Heart right ventricle (tissue), 16 donors: ENCODE results near the gene AQP6. TPM values are rescaled to one million over a fixed set of nuclear protein-coding genes. Genes with fewer than 3 reads are reported as not detected.

Experiments used
- ATAC-seq, 8 donors: fragments of 200-7000 bp; cut with Tn5 transposase; one replicate each; pipeline ENCODE4 v1.9.1; 2020; ENCODE audit warnings: mild to moderate bottlenecking in 8 of 8, moderate library complexity in 8 of 8, moderate number of reproducible peaks in 1 of 8
- DNase-seq, 2 donors: peaks; one replicate each; pipeline ENCODE4 v3.0.0-alpha.2; 2020
- H3K27ac ChIP-seq, 10 donors: fragments of 200-600 bp; sonication (generic) in 2 of 10; one replicate each; pipeline versions ENCODE4 v1.5.0 to v1.8.0; 2020 to 2022; ENCODE audit warnings: mild to moderate bottlenecking in 3 of 10
- H3K27me3 ChIP-seq, 7 donors: fragments of 200-600 bp; one replicate each; pipeline ENCODE4 v1.8.0; 2021 to 2022; ENCODE audit warnings: mild to moderate bottlenecking in 2 of 7
- H3K36me3 ChIP-seq, 9 donors: fragments of 200-600 bp; sonication (generic) in 1 of 9; one replicate each; pipeline versions ENCODE4 v1.5.0 to v1.8.0; 2020 to 2022; ENCODE audit warnings: mild to moderate bottlenecking in 2 of 9
- H3K4me1 ChIP-seq, 9 donors: fragments of 200-600 bp; sonication (generic) in 1 of 9; one replicate each; pipeline versions ENCODE4 v1.5.0 to v1.8.0; 2020 to 2022; ENCODE audit warnings: mild to moderate bottlenecking in 4 of 9
- H3K4me3 ChIP-seq, 10 donors: fragments of 200-600 bp; sonication (generic) in 2 of 10; one replicate each; pipeline versions ENCODE4 v1.5.0 to v1.8.0; 2020 to 2022; ENCODE audit warnings: mild to moderate bottlenecking in 7 of 10, moderate library complexity in 2 of 10
- H3K9me3 ChIP-seq, 11 donors: fragments of 200-600 bp in 10 of 11; sonication (generic) in 2 of 11; one replicate each; pipeline versions ENCODE4 v1.5.0 to v1.8.0; 2013 to 2022; ENCODE audit warnings: mild to moderate bottlenecking in 2 of 11, control low read depth in 1 of 11, moderate library complexity in 1 of 11
- CTCF ChIP-seq, 9 donors: fragments of 200-600 bp; sonication (generic) in 2 of 9; IDR thresholded peaks; one replicate each; pipeline versions ENCODE4 v1.5.0 to v1.8.0; 2021 to 2022; ENCODE audit warnings: antibody characterized with exemption in 9 of 9, mild to moderate bottlenecking in 5 of 9, moderate library complexity in 1 of 9
- WGBS, 2 donors: extraction: QIAGEN DNeasy Blood & Tissue Kit; methylation state at CpG; one replicate each; pipeline ENCODE4 v1.1.7; 2013; ENCODE audit warnings: inconsistent platforms in 1 of 2; 5-methylcytosine and 5-hydroxymethylcytosine counted together
- intact Hi-C, 10 donors: fragments of 100-400 bp; cut with DNase I; formaldehyde crosslinking; loops; one replicate each; pipeline versions ENCODE4 v1.11.1 to v1.14.2; 2022
- polyA plus RNA-seq, 2 donors: library from polyadenylated mRNA; stranded (reverse); fragments of 200-250 nt; gene quantifications; one replicate each; pipeline ENCODE4 v1.2.3, GENCODE V29; 2013
- total RNA-seq, 10 donors: library from RNA; stranded (reverse); fragmentation: NEBNext Ultra II Directional in 3 of 10; extraction: Animal tissue kit (Norgen Biotek cat#: 25700) in 3 of 10; gene quantifications; one replicate each; pipeline versions ENCODE4 v1.2.1 to v1.2.4, GENCODE V29; 2021 to 2023
- donor health status: Arrhythmogenic right ventricular cardiomyopathy.
- donor health status: ischemic (EF 13 %, LVEDD 7.1; RV severe dilation, severe dysfunction).
- donor health status: healthy with polysubstance abuse.
- donor health status: DM: no; HTN: yes; CAD: no.
- donor health status: DM: no; HTN: no; CAD: no.
- donor health status: ischemic (EF 25% LVEDD 6.9; RV normal size, moderate dysfunction).
- donor health status: ischemic (EF 25% LVEDD 5.7; RV mildly dilated, moderate dysfunction).
- donor health status: healthy.
- donor health status: DM: yes; HTN: yes; CAD: no.
- donor health status: Ischemic cardiomyopathy.
- donor health status: ischemic (EF 35%, LVEDD 5.7; RV mildly dilated, moderate dysfunction).
- donor health status: nonischemic (EF 11% LVEDD 7.7; RV severe dilation, severe dysfunction).
- donor health status: DM: yes; HTN: yes; CAD: no.
- donor health status: PGD.
- donor health status: ischemic (EF 29% LVEDD 5.4; RV normal size, mild dysfunction).
- donor health status: nonischemic (EF 23%, LVEDD 6.1; RV moderate dilation, normal function).

Gene AQP6
- total and polyA plus RNA-seq, 12 donors, result 0.06 to 0.15 TPM; not detected in 10

GRCh38 chr12:49945394-49946080, 27.2 kb upstream of the AQP6 start:
- peak; percentile 81 to 87 for DNase-seq
- no peaks in the 10 kb centered on the region for H3K9me3 ChIP-seq
- H3K4me3 ChIP-seq, result peak overlapping the region in 8 of 10 donors; percentile 13 to 44 (median 36)
- 10 to 12% methylated on average over 28 of the region's 28 CpGs for whole genome bisulfite sequencing, 2 donors
- peak; percentile 94 to 97 (median 96) for ATAC-seq
- peaks cover 0 to 26% (median 10%) of the 10 kb centered on the region in 9 donors for H3K4me1 ChIP-seq
- intact Hi-C loops, result loop anchor here in 7 of 10 donors (1.0 to 10.0 kb wide), 4 partner anchors 78 to 249 kb away; no protein-coding TSS in a partner anchor
- peak; percentile 72 to 97 (median 95) for TF ChIP-seq CTCF (IDR thresholded peaks at IDR 0.05)
- no peaks in the 10 kb centered on the region for H3K36me3 ChIP-seq
- H3K27me3 ChIP-seq, result peaks cover 0 to 12% (median 0%) of the 10 kb centered on the region in 7 donors
- H3K27ac ChIP-seq, result peak overlapping the region in 5 of 10 donors; percentile 15 to 65 (median 53)

GRCh38 chr12:49946086-49946485, 26.7 kb upstream of the AQP6 start:
- intact Hi-C loops, result loop anchor here in 6 of 10 donors (5.0 to 10.0 kb wide), 3 partner anchors 79 to 249 kb away; no protein-coding TSS in a partner anchor
- H3K9me3 ChIP-seq, result no peaks in the 10 kb centered on the region
- 90 to 93% methylated on average over 9 of the region's 9 CpGs for WGBS, 2 donors
- no peak overlapping the region for H3K4me3 ChIP-seq
- ATAC-seq (no peak), DNase-seq (no peak)
- peak overlapping the region in 4 of 10 donors; percentile 15 to 65 (median 58) for H3K27ac ChIP-seq
- H3K4me1 ChIP-seq, result peaks cover 0 to 26% (median 10%) of the 10 kb centered on the region in 9 donors
- no peak for TF ChIP-seq CTCF (IDR thresholded peaks at IDR 0.05)
- peaks cover 0 to 12% (median 0%) of the 10 kb centered on the region in 7 donors for H3K27me3 ChIP-seq
- H3K36me3 ChIP-seq, result no peaks in the 10 kb centered on the region

GRCh38 chr12:49946497-49946896, 26.2 kb upstream of the AQP6 start:
- Histone ChIP-seq H3K9me3 (no peaks in the 10 kb centered on the region), H3K27ac (no peak overlapping the region), H3K36me3 (no peaks in the 10 kb centered on the region), H3K4me1 (peaks cover 0 to 26% (median 10%) of the 10 kb centered on the region in 9 donors), H3K27me3 (peaks cover 0 to 12% (median 0%) of the 10 kb centered on the region in 7 donors), H3K4me3 (no peak overlapping the region)
- 80 to 92% methylated on average over 3 of the region's 3 CpGs for WGBS, 2 donors
- ATAC-seq, result no peak
- no peak for TF ChIP-seq CTCF (IDR thresholded peaks at IDR 0.05)
- DNase-seq, result no peak
- intact Hi-C loops, result loop anchor here in 6 of 10 donors (5.0 to 10.0 kb wide), 3 partner anchors 79 to 248 kb away; no protein-coding TSS in a partner anchor

- no peak for DNase-seq
- Histone ChIP-seq H3K27ac (no peak overlapping the region), H3K4me3 (no peak overlapping the region), H3K4me1 (peaks cover 0 to 29% (median 10%) of the 10 kb centered on the region in 9 donors), H3K9me3 (no peaks in the 10 kb centered on the region), H3K27me3 (peaks cover 0 to 13% (median 4%) of the 10 kb centered on the region in 7 donors), H3K36me3 (no peaks in the 10 kb centered on the region)
- no peak for ATAC-seq
- no peak for TF ChIP-seq CTCF (IDR thresholded peaks at IDR 0.05)
- intact Hi-C loops, result loop anchor here in 6 of 10 donors (5.0 to 10.0 kb wide), 3 partner anchors 80 to 247 kb away; no protein-coding TSS in a partner anchor
- 82% methylated on average over 7 of the region's 7 CpGs for WGBS, 2 donors
Measured at GRCh38 chr12:49947593-49948226, 25.0 kb upstream of the AQP6 start.
